Mesenchymal stem cell (in vitro differentiated cells and primary cell): ENCODE results near the gene CCR7.

ENCODE experiments used
- DNase-seq: peaks from one replicate; pipeline ENCODE4 v3.0.0-alpha.2; 2013
- H2AFZ ChIP-seq: one replicate; pipeline ENCODE4 v1.6.1; 2013; ENCODE audit warnings: low read depth, mild to moderate bottlenecking, control low read depth, inconsistent platforms, low read length, moderate library complexity
- H2AK5ac ChIP-seq: 2 replicates; pipeline ENCODE4 v1.6.1; 2013; ENCODE audit warnings: low read length, moderate library complexity, mild to moderate bottlenecking, inconsistent platforms; ENCODE audit not compliant: severe bottlenecking
- H2BK120ac ChIP-seq: one replicate; pipeline ENCODE4 v1.6.1; 2013; ENCODE audit warnings: low read depth, mild to moderate bottlenecking, inconsistent platforms, low read length, moderate library complexity
- H2BK12ac ChIP-seq, 2 experiments: one replicate each; pipeline ENCODE4 v1.6.1; 2013; ENCODE audit warnings: inconsistent platforms in 2 of 2, low read length in 2 of 2, mild to moderate bottlenecking in 2 of 2, moderate library complexity in 2 of 2, control low read depth in 1 of 2
- H2BK15ac ChIP-seq: one replicate; pipeline ENCODE4 v1.6.1; 2013; ENCODE audit warnings: mild to moderate bottlenecking, low read depth, inconsistent platforms; ENCODE audit not compliant: poor library complexity, severe bottlenecking
- H2BK5ac ChIP-seq: 2 replicates; pipeline ENCODE4 v1.6.1; 2013; ENCODE audit warnings: low read depth, mild to moderate bottlenecking, low read length, control low read depth, inconsistent platforms; ENCODE audit not compliant: poor library complexity, severe bottlenecking
- H3K14ac ChIP-seq, 2 experiments: one replicate each; pipeline ENCODE4 v1.6.1; 2013; ENCODE audit warnings: inconsistent platforms in 2 of 2, low read length in 2 of 2, control low read depth in 1 of 2, mild to moderate bottlenecking in 1 of 2, moderate library complexity in 1 of 2
- H3K18ac ChIP-seq, 2 experiments: one replicate each; pipeline ENCODE4 v1.6.1; 2013; ENCODE audit warnings: inconsistent platforms in 2 of 2, low read length in 2 of 2, control low read depth in 1 of 2, low read depth in 1 of 2, mild to moderate bottlenecking in 1 of 2
- H3K23ac ChIP-seq, 2 experiments: one replicate each; pipeline ENCODE4 v1.6.1; 2013; ENCODE audit warnings: inconsistent platforms in 2 of 2, low read length in 2 of 2, mild to moderate bottlenecking in 2 of 2, moderate library complexity in 2 of 2, control low read depth in 1 of 2
- H3K27ac ChIP-seq: 2 replicates; pipeline ENCODE4 v1.5.1; 2013; ENCODE audit warnings: mild to moderate bottlenecking, moderate library complexity, low read length, control low read depth, inconsistent platforms; ENCODE audit not compliant: poor library complexity, severe bottlenecking
- H3K27me3 ChIP-seq, 2 experiments: 2 replicates each; pipeline versions ENCODE4 v1.6.1 to v1.7.0; 2013; ENCODE audit warnings: low read length in 2 of 2, mild to moderate bottlenecking in 2 of 2, moderate library complexity in 2 of 2, control low read depth in 1 of 2, inconsistent platforms in 1 of 2; ENCODE audit not compliant: control insufficient read depth in 1 of 2, insufficient read depth in 1 of 2
- H3K36me3 ChIP-seq, 2 experiments: 2 replicates each; pipeline versions ENCODE4 v1.6.1 to v1.7.0; 2013; ENCODE audit warnings: low read length in 2 of 2, control low read depth in 1 of 2, inconsistent platforms in 1 of 2, low read depth in 1 of 2, mild to moderate bottlenecking in 1 of 2; ENCODE audit not compliant: insufficient read depth in 2 of 2, control insufficient read depth in 1 of 2
- H3K4ac ChIP-seq, 2 experiments: one replicate each; pipeline ENCODE4 v1.6.1; 2013; ENCODE audit warnings: inconsistent platforms in 2 of 2, low read length in 2 of 2, mild to moderate bottlenecking in 2 of 2, moderate library complexity in 2 of 2, control low read depth in 1 of 2, low read depth in 1 of 2
- H3K4me1 ChIP-seq: 2 replicates; pipeline ENCODE4 v1.6.1; 2013; ENCODE audit warnings: low read depth, low read length, control low read depth; ENCODE audit not compliant: control insufficient read depth, insufficient read depth
- H3K4me2 ChIP-seq: 2 replicates; pipeline ENCODE4 v1.6.1; 2013; ENCODE audit warnings: low read length, mild to moderate bottlenecking, inconsistent platforms; ENCODE audit not compliant: poor library complexity, severe bottlenecking
- H3K4me3 ChIP-seq, 2 experiments: 2 replicates each; pipeline versions ENCODE4 v1.5.1 to v1.7.0; 2013; ENCODE audit warnings: low read length in 2 of 2, mild to moderate bottlenecking in 2 of 2, control low read depth in 1 of 2, low read depth in 1 of 2; ENCODE audit not compliant: insufficient read depth in 1 of 2
- H3K79me1 ChIP-seq: replicated peaks from 2 replicates; pipeline ENCODE4 v1.6.1; 2013; ENCODE audit warnings: mild to moderate bottlenecking, control low read depth, low read length, inconsistent platforms; ENCODE audit not compliant: poor library complexity, severe bottlenecking
- H3K9ac ChIP-seq: 2 replicates; pipeline ENCODE4 v1.7.0; 2013; ENCODE audit warnings: mild to moderate bottlenecking, low read length, moderate library complexity
- H3K9me3 ChIP-seq: 2 replicates; pipeline ENCODE4 v1.7.0; 2013; ENCODE audit warnings: mild to moderate bottlenecking, low read length; ENCODE audit not compliant: control insufficient read depth
- H4K8ac ChIP-seq: one replicate; pipeline ENCODE4 v1.6.1; 2013; ENCODE audit warnings: inconsistent platforms, mild to moderate bottlenecking, low read length, moderate library complexity
- H4K91ac ChIP-seq: one replicate; pipeline ENCODE4 v1.6.1; 2013; ENCODE audit warnings: mild to moderate bottlenecking, low read length, inconsistent platforms
- WGBS: methylation state at CpG from one replicate; pipeline ENCODE4 v1.1.7; 2013; ENCODE audit warnings: mixed read lengths; 5-methylcytosine and 5-hydroxymethylcytosine counted together

Gene CCR7

GRCh38 chr17:40598301-40598618 is 33.0 kb upstream of the CCR7 start:
- Histone ChIP-seq H4K91ac (no peak overlapping the region), H3K23ac (no peak overlapping the region), H3K4ac (no peak overlapping the region), H2BK12ac (no peak overlapping the region), H3K27me3 (peaks cover 0 to 7% of the 10 kb centered on the region in 2 experiments), H3K14ac (no peak overlapping the region), H3K4me3 (no peak overlapping the region), H3K4me2 (no peak overlapping the region), H2AFZ (no peak overlapping the region), H2BK120ac (no peak overlapping the region), H3K79me1 (no peaks in the 10 kb centered on the region), H3K18ac (no peak overlapping the region), H3K9ac (no peak overlapping the region), H3K36me3 (no peaks in the 10 kb centered on the region), H3K4me1 (no peaks in the 10 kb centered on the region), H4K8ac (no peak overlapping the region), H3K27ac (no peak overlapping the region), H3K9me3 (no peaks in the 10 kb centered on the region), H2BK5ac (no peak overlapping the region), H2AK5ac (no peak overlapping the region), H2BK15ac (no peak overlapping the region)
- no peak for DNase-seq
- WGBS, result 96% methylated on average over 5 of the region's 5 CpGs

GRCh38 chr17:40597556-40598300 is 32.5 kb upstream of the CCR7 start:
- Histone ChIP-seq H3K27me3 (peaks cover 0 to 7% of the 10 kb centered on the region in 2 experiments), H3K18ac (no peak overlapping the region), H3K4ac (no peak overlapping the region), H2BK12ac (no peak overlapping the region), H2BK15ac (no peak overlapping the region), H2AK5ac (no peak overlapping the region), H3K4me1 (no peaks in the 10 kb centered on the region), H3K4me2 (no peak overlapping the region), H2AFZ (no peak overlapping the region), H3K9me3 (no peaks in the 10 kb centered on the region), H3K14ac (no peak overlapping the region), H3K27ac (no peak overlapping the region), H4K91ac (no peak overlapping the region), H2BK120ac (no peak overlapping the region), H2BK5ac (no peak overlapping the region), H3K9ac (no peak overlapping the region), H4K8ac (no peak overlapping the region), H3K36me3 (no peaks in the 10 kb centered on the region), H3K4me3 (no peak overlapping the region), H3K79me1 (no peaks in the 10 kb centered on the region), H3K23ac (no peak overlapping the region)
- WGBS, result 87% methylated on average over 7 of the region's 9 CpGs
- DNase-seq, result no peak

GRCh38 chr17:40597156-40597555 is 31.9 kb upstream of the CCR7 start:
- Histone ChIP-seq H3K23ac (no peak overlapping the region), H3K9ac (no peak overlapping the region), H3K27me3 (peaks cover 0 to 7% of the 10 kb centered on the region in 2 experiments), H2AFZ (no peak overlapping the region), H3K14ac (no peak overlapping the region), H2BK15ac (no peak overlapping the region), H3K36me3 (no peaks in the 10 kb centered on the region), H3K4me3 (no peak overlapping the region), H3K4me1 (no peaks in the 10 kb centered on the region), H3K18ac (no peak overlapping the region), H2BK5ac (no peak overlapping the region), H4K8ac (no peak overlapping the region), H2BK12ac (no peak overlapping the region), H3K4ac (no peak overlapping the region), H3K9me3 (no peaks in the 10 kb centered on the region), H2AK5ac (no peak overlapping the region), H3K4me2 (no peak overlapping the region), H4K91ac (no peak overlapping the region), H3K79me1 (no peaks in the 10 kb centered on the region), H3K27ac (no peak overlapping the region), H2BK120ac (no peak overlapping the region)
- 100% methylated on average over 3 of the region's 3 CpGs for WGBS
- no peak for DNase-seq

- DNase-seq, result no peak
- H2AFZ ChIP-seq, result no peak overlapping the region
Measured at GRCh38 chr17:40596261-40596919, 31.1 kb upstream of the CCR7 start.

More at GRCh38 chr17:40596261-40596919, 31.1 kb upstream of the CCR7 start:
- H3K4me1 ChIP-seq, result no peaks in the 10 kb centered on the region
- no peak overlapping the region for H4K91ac ChIP-seq
- H3K4me3 ChIP-seq, result no peak overlapping the region
- no peak overlapping the region for H3K18ac ChIP-seq
- no peak overlapping the region for H3K4ac ChIP-seq
- H3K27me3 ChIP-seq, result peaks cover 0 to 6% of the 10 kb centered on the region in 2 experiments
- H3K79me1 ChIP-seq, result no peaks in the 10 kb centered on the region
- no peaks in the 10 kb centered on the region for H3K9me3 ChIP-seq
- no peak overlapping the region for H2AK5ac ChIP-seq
- no peak overlapping the region for H2BK15ac ChIP-seq
- H3K4me2 ChIP-seq, result no peak overlapping the region
- no peak overlapping the region for H2BK120ac ChIP-seq
- no peak overlapping the region for H3K14ac ChIP-seq
- H3K27ac ChIP-seq, result no peak overlapping the region
- no peaks in the 10 kb centered on the region for H3K36me3 ChIP-seq
- no peak overlapping the region for H3K23ac ChIP-seq
- H2BK12ac ChIP-seq, result no peak overlapping the region
- WGBS, result 88% methylated on average over 7 of the region's 7 CpGs
- H4K8ac ChIP-seq, result no peak overlapping the region
- H2BK5ac ChIP-seq, result no peak overlapping the region
- H3K9ac ChIP-seq, result no peak overlapping the region
